Left ventricle myocardium inferior (tissue), 1 donor: ENCODE results near the gene CBX3. TPM values are rescaled to one million over a fixed set of nuclear protein-coding genes. Genes with fewer than 3 reads are reported as not detected.

Source experiments
- DNase-seq: peaks from one replicate; pipeline ENCODE4 v3.0.0-alpha.2; 2020
- H3K27ac ChIP-seq: fragments of 200-600 bp; replicated peaks from 2 replicates; pipeline ENCODE4 v1.8.0; 2021
- H3K27me3 ChIP-seq: fragments of 200-600 bp; 2 replicates; pipeline ENCODE4 v1.8.0; 2021; ENCODE audit warnings: low read depth
- H3K36me3 ChIP-seq: fragments of 200-600 bp; 2 replicates; pipeline ENCODE4 v1.8.0; 2021
- H3K4me1 ChIP-seq: fragments of 200-600 bp; 2 replicates; pipeline ENCODE4 v1.8.0; 2021
- H3K4me3 ChIP-seq: fragments of 200-600 bp; 2 replicates; pipeline ENCODE4 v1.8.0; 2021; ENCODE audit warnings: mild to moderate bottlenecking, moderate library complexity
- H3K9me3 ChIP-seq: fragments of 200-600 bp; replicated peaks from 2 replicates; pipeline ENCODE4 v1.8.0; 2021
- intact Hi-C: fragments of 100-400 bp; cut with micrococcal nuclease; formaldehyde crosslinking; loops from one replicate; pipeline ENCODE4 v1.11.0; 2022
- total RNA-seq: library from RNA; stranded (reverse); fragmentation: NEBNext Ultra II Directional; extraction: Animal tissue kit (Norgen Biotek cat#: 25700); gene quantifications from one replicate; pipeline ENCODE4 v1.2.1, GENCODE V29; 2021
- TF ChIP-seq, protein P1 (sequence below): fragments of 200-600 bp; IDR thresholded peaks from 2 replicates; pipeline ENCODE4 v1.8.0; 2021; ENCODE audit warnings: antibody characterized with exemption, mild to moderate bottlenecking, borderline replicate concordance
- donor health status: DM: no; HTN: yes; CAD: no; lungs with severe emphysema.

CBX3 gene
- total RNA-seq, 1 donor from 2014 or later = 58.5 TPM

DNA sequence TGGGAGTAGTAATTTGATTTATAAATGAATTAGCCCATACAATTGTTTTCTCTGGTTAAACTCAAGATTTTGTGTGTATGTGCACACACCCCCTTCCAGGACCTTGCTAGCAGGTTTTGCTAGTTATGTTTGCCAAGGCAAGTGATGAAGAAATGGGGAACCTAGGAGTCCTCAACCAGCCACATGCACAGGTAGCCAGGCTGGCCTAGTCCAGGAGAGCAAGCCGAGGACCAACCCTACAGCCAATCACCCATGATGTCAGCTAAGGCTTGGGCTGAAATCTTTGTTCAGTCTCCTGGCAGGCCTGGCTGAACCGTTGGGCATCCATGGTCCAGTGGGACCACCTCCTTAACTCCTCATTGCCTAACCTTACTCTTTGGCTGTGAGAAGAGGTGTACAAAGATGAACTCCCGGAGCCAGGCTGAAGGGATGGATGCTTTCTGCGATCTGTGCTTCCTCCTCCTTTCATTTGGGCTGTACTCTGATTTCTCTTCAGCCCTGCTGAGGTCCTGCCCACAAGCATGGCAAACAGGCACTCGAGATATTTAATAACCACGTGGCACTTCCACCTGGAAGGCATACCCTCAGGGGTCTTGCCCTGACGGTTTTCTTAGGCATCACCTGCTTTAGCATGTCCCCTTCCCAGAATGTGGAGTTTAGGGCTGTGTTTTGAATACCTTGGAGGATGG is 23.1 kb upstream of the CBX3 start:
- no peak overlapping the region for H3K4me3 ChIP-seq
- TF ChIP-seq, protein P1, sequence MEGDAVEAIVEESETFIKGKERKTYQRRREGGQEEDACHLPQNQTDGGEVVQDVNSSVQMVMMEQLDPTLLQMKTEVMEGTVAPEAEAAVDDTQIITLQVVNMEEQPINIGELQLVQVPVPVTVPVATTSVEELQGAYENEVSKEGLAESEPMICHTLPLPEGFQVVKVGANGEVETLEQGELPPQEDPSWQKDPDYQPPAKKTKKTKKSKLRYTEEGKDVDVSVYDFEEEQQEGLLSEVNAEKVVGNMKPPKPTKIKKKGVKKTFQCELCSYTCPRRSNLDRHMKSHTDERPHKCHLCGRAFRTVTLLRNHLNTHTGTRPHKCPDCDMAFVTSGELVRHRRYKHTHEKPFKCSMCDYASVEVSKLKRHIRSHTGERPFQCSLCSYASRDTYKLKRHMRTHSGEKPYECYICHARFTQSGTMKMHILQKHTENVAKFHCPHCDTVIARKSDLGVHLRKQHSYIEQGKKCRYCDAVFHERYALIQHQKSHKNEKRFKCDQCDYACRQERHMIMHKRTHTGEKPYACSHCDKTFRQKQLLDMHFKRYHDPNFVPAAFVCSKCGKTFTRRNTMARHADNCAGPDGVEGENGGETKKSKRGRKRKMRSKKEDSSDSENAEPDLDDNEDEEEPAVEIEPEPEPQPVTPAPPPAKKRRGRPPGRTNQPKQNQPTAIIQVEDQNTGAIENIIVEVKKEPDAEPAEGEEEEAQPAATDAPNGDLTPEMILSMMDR = no peak
- H3K36me3 ChIP-seq = no peaks in the 10 kb centered on the region
- DNase-seq = no peak
- peaks cover 26% of the 10 kb centered on the region for H3K4me1 ChIP-seq
- no peaks in the 10 kb centered on the region for H3K27me3 ChIP-seq
- intact Hi-C loops = no loop called here
- H3K27ac ChIP-seq = no peak overlapping the region
- H3K9me3 ChIP-seq = no peaks in the 10 kb centered on the region

DNA sequence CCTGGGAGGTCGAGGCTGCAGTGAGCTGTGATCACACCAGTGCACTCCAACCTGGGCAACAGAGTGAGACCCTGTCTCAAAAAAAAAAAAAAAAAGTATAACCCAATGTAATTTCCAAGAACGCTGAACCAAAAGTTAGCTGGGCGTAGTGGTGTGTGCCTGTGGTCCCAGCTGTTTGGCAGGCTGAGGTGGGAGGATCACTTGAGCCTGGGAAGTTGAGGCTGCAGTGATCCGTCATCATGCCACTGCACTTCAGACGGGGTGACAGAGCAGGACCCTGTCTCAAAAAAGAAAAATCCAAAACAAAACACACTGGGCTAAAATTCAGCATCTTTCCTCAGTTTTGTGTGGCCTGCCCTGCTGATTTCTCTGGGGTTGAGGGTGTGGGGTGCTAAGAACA is 22.1 kb upstream of the CBX3 start:
- H3K27ac ChIP-seq = no peak overlapping the region
- H3K27me3 ChIP-seq = no peaks in the 10 kb centered on the region
- TF ChIP-seq, protein P1 = no peak
- no peak for DNase-seq
- H3K9me3 ChIP-seq = no peaks in the 10 kb centered on the region
- peaks cover 36% of the 10 kb centered on the region for H3K4me1 ChIP-seq
- H3K4me3 ChIP-seq = no peak overlapping the region
- intact Hi-C loops = no loop called here
- peaks cover 3% of the 10 kb centered on the region for H3K36me3 ChIP-seq

GRCh38 chr7:26179826-26180497 is 21.6 kb upstream of the CBX3 start:
- Histone ChIP-seq H3K27me3 (no peaks in the 10 kb centered on the region), H3K27ac (no peak overlapping the region), H3K4me3 (no peak overlapping the region), H3K4me1 (peaks cover 36% of the 10 kb centered on the region), H3K9me3 (no peaks in the 10 kb centered on the region), H3K36me3 (peaks cover 7% of the 10 kb centered on the region)
- TF ChIP-seq, protein P1 = no peak
- no peak for DNase-seq
- intact Hi-C loops = no loop called here

DNA sequence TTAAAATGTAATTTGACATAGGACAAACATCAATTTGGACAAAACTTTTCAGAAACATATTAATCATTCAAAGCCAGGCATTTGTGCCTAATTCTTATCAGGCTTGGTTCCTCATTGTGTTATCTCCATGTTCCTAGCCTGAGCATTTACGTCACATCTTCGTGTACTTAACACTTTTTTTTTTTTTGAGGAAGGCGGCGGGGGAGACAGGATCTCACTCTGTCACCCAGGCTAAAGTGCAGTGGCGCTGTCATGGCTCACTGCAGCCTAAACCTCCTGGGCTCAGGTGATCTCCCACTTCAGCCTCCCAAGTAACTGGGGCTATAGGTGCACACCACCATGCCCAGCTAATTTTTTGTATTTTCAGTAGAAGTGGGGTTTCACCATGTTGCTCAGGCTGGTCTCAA is 20.8 kb upstream of the CBX3 start:
- Histone ChIP-seq H3K9me3 (no peaks in the 10 kb centered on the region), H3K36me3 (peaks cover 10% of the 10 kb centered on the region), H3K4me3 (no peak overlapping the region), H3K4me1 (peaks cover 36% of the 10 kb centered on the region), H3K27me3 (no peaks in the 10 kb centered on the region), H3K27ac (no peak overlapping the region)
- TF ChIP-seq, protein P1 = no peak
- no peak for DNase-seq
- intact Hi-C loops = no loop called here

GRCh38 chr7:26181474-26182227 is 19.9 kb upstream of the CBX3 start:
- no peaks in the 10 kb centered on the region for H3K27me3 ChIP-seq
- DNase-seq = no peak
- H3K4me3 ChIP-seq = no peak overlapping the region
- H3K4me1 ChIP-seq = peaks cover 36% of the 10 kb centered on the region
- H3K9me3 ChIP-seq = no peaks in the 10 kb centered on the region
- peak overlapping the region; percentile 31 for H3K27ac ChIP-seq
- TF ChIP-seq, protein P1 = no peak
- peaks cover 15% of the 10 kb centered on the region for H3K36me3 ChIP-seq
- intact Hi-C loops = no loop called here
